Colonic mucosa (tissue), 4 donors: ENCODE results near the gene MIB1. TPM values are rescaled to one million over a fixed set of nuclear protein-coding genes. Genes with fewer than 3 reads are reported as not detected.

Experiments used
- DNase-seq: peaks from one replicate; pipeline ENCODE4 v3.0.0-alpha.2; 2020
- H3K27ac ChIP-seq: fragments of 200-600 bp; one replicate; pipeline ENCODE4 v1.8.0; 2021
- H3K27me3 ChIP-seq: fragments of 200-600 bp; one replicate; pipeline ENCODE4 v1.8.0; 2021
- H3K36me3 ChIP-seq: fragments of 200-600 bp; one replicate; pipeline ENCODE4 v1.8.0; 2021
- H3K4me1 ChIP-seq: fragments of 200-600 bp; one replicate; pipeline ENCODE4 v1.8.0; 2021; ENCODE audit warnings: mild to moderate bottlenecking
- H3K4me3 ChIP-seq: fragments of 200-600 bp; one replicate; pipeline ENCODE4 v1.8.0; 2021
- H3K9ac ChIP-seq, 2 donors: one replicate each; pipeline ENCODE4 v1.7.0; 2013; ENCODE audit warnings: control low read depth in 2 of 2, low read depth in 2 of 2, low read length in 2 of 2
- H3K9me3 ChIP-seq: fragments of 200-600 bp; one replicate; pipeline ENCODE4 v1.8.0; 2021
- intact Hi-C: fragments of 100-400 bp; cut with DNase I; formaldehyde crosslinking; loops from one replicate; pipeline ENCODE4 v1.14.1; 2022
- total RNA-seq, 2 donors: library from RNA; stranded (reverse); fragmentation: NEBNext Ultra II Directional in 1 of 2; extraction: Animal tissue kit (Norgen Biotek cat#: 25700) in 1 of 2; gene quantifications; one replicate each; pipeline ENCODE4 v1.2.1, GENCODE V29; 2021
- TF ChIP-seq, protein P1 (sequence below): fragments of 200-600 bp; IDR thresholded peaks from one replicate; pipeline ENCODE4 v1.8.0; 2022; ENCODE audit warnings: antibody characterized with exemption, mild to moderate bottlenecking
- donor health status: healthy.
- donor health status: DM: no; HTN: no; CAD: no.
- donor health status: DM: no; HTN: no; CAD: no.

The MIB1 gene
- total RNA-seq, 2 donors from 2014 or later = 23.4 to 39.3 TPM

DNA sequence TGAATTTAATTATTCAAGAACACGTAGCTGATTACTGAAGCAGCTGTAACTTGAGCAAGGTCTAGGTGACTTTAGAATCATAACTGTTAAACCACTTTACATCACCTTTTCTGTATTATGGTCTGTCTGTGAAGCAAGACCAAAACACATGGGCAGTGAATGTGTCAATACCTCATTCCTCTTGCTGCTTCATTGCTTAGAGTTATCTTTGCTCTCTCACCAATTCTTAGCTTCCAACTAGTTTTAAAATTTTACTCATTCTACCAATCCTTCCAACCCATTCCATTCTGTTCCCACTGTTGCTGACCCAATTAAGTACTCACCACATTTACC, 80.2 kb downstream of the MIB1 start:
- H3K4me3 ChIP-seq = no peak overlapping the region
- DNase-seq = no peak
- H3K27ac ChIP-seq = no peak overlapping the region
- no peak overlapping the region for H3K9ac ChIP-seq
- no peaks in the 10 kb centered on the region for H3K9me3 ChIP-seq
- H3K36me3 ChIP-seq = no peaks in the 10 kb centered on the region
- H3K4me1 ChIP-seq = no peaks in the 10 kb centered on the region
- TF ChIP-seq, protein P1, sequence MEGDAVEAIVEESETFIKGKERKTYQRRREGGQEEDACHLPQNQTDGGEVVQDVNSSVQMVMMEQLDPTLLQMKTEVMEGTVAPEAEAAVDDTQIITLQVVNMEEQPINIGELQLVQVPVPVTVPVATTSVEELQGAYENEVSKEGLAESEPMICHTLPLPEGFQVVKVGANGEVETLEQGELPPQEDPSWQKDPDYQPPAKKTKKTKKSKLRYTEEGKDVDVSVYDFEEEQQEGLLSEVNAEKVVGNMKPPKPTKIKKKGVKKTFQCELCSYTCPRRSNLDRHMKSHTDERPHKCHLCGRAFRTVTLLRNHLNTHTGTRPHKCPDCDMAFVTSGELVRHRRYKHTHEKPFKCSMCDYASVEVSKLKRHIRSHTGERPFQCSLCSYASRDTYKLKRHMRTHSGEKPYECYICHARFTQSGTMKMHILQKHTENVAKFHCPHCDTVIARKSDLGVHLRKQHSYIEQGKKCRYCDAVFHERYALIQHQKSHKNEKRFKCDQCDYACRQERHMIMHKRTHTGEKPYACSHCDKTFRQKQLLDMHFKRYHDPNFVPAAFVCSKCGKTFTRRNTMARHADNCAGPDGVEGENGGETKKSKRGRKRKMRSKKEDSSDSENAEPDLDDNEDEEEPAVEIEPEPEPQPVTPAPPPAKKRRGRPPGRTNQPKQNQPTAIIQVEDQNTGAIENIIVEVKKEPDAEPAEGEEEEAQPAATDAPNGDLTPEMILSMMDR = no peak
- H3K27me3 ChIP-seq = no peaks in the 10 kb centered on the region
- intact Hi-C loops = no loop called here

DNA sequence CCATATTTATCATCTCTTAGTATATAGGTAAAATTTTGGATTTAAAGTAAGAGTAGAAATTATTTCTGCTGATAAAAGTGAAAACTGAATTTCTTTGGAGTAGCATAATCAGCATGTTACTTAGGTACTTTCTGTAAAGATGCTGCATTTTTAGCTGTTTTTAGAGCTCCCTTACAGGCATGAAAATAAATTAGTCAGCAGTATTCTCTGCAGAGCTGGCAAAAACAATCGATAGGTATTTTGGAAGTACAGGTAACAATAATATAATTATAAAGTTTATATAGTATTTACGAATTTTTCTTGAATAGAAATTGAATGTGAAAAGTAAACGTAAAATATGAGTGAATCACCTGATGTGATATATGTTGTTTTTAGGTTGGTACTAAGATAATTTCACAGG, 83.3 kb downstream of the MIB1 start:
- no peak for DNase-seq
- intact Hi-C loops = no loop called here
- Histone ChIP-seq H3K4me1 (no peaks in the 10 kb centered on the region), H3K27ac (no peak overlapping the region), H3K27me3 (no peaks in the 10 kb centered on the region), H3K4me3 (no peak overlapping the region), H3K9me3 (no peaks in the 10 kb centered on the region), H3K36me3 (no peaks in the 10 kb centered on the region), H3K9ac (no peak overlapping the region)
- TF ChIP-seq, protein P1 = no peak

DNA sequence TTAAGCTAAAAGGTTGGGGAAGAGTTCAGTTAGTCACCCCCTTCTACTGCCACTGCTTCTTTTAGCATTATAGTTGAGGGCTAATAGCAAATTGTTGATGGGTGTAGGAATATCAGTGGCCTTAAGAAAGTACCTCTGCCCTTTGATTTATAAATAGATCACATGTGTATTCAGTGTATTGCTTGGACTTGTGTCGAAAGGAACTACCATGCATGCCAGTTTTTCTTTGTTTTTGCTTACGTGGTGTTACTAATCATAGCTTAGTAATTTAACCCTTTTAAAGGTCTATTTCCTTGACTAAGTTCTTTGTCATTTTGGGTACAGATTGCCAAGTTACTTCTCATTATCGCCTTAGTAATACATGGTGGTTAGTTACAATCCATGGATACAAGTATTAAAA, 85.6 kb downstream of the MIB1 start:
- intact Hi-C loops = no loop called here
- Histone ChIP-seq H3K27ac (no peak overlapping the region), H3K4me1 (no peaks in the 10 kb centered on the region), H3K36me3 (no peaks in the 10 kb centered on the region), H3K27me3 (no peaks in the 10 kb centered on the region), H3K9me3 (no peaks in the 10 kb centered on the region), H3K4me3 (no peak overlapping the region), H3K9ac (no peak overlapping the region)
- no peak for DNase-seq
- TF ChIP-seq, protein P1 = no peak

DNA sequence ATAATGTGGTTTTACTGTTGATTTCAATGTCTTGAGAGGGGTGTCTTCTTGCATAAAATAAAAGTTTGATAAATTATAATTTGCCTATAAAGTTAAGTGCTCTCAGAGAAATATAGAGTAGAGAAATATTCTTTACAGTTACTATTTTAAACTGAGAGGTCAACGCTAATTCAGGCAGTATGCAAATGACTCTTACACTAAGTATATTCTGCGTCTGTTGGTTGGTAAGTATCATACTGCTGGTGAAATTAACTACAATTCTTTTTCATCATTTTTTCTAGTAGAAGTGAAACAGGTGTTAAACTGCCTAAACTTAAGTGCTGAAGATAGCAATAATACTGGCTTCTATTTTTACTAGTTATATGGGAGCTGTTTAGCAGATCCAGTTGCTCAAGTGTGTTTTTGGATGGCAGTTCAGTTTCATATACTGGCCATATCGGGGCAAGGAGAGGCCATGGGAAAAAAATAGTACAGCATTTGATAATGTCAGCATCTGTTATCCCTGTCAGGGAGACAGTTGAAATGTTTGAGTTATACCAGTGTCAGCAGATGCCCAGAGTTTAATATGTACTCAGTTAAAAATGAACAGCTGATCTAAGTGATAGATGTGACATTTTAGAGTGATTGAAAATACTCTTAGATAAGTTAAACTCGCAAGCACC, 86.2 kb downstream of the MIB1 start:
- DNase-seq = no peak
- Histone ChIP-seq H3K27me3 (no peaks in the 10 kb centered on the region), H3K36me3 (no peaks in the 10 kb centered on the region), H3K27ac (no peak overlapping the region), H3K9ac (no peak overlapping the region), H3K9me3 (no peaks in the 10 kb centered on the region), H3K4me3 (no peak overlapping the region), H3K4me1 (no peaks in the 10 kb centered on the region)
- intact Hi-C loops = no loop called here
- TF ChIP-seq, protein P1 = no peak

DNA sequence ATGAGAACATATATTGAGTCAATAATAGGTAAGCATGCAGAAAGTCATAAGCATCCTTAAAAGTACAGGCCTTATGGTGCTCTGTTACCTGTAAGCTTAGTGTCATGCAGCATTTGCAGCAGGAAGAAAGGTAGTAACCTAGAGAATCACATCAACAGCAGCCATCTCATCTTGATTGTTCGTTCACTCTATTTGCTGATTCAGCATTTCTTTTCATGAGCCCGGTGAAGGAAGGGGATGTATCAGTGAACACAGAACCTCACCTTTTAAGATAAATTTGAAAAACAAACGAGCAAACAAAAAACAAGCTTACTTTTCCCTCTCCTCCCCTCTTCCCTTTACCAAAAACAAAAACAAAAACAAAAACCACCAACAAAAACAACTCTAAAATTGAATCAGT, 89.9 kb downstream of the MIB1 start:
- Histone ChIP-seq H3K27ac (no peak overlapping the region), H3K4me3 (no peak overlapping the region)
- intact Hi-C loops = no loop called here

More for the DNA sequence above, 89.9 kb downstream of the MIB1 start:
- H3K9me3 ChIP-seq = no peaks in the 10 kb centered on the region
- no peak overlapping the region for H3K9ac ChIP-seq
- no peaks in the 10 kb centered on the region for H3K36me3 ChIP-seq
- TF ChIP-seq, protein P1 = no peak
- no peaks in the 10 kb centered on the region for H3K4me1 ChIP-seq
- no peak for DNase-seq
- no peaks in the 10 kb centered on the region for H3K27me3 ChIP-seq
